ENCODE measurements around the gene LRRC57. TPM values are rescaled to one million over a fixed set of nuclear protein-coding genes. Genes with fewer than 3 reads are reported as not detected.

LRRC57 gene
- 15.0 TPM for total RNA-seq
- long read RNA-seq, transcript LRRC57-202 (6 exons, 2,384 nt): major isoform, 11 of 12 reads
- long read RNA-seq, partial matches to known transcripts: 0 of 12 reads
- long read RNA-seq, other reads (novel, unspliced or antisense): 1 of 12 reads

DNA sequence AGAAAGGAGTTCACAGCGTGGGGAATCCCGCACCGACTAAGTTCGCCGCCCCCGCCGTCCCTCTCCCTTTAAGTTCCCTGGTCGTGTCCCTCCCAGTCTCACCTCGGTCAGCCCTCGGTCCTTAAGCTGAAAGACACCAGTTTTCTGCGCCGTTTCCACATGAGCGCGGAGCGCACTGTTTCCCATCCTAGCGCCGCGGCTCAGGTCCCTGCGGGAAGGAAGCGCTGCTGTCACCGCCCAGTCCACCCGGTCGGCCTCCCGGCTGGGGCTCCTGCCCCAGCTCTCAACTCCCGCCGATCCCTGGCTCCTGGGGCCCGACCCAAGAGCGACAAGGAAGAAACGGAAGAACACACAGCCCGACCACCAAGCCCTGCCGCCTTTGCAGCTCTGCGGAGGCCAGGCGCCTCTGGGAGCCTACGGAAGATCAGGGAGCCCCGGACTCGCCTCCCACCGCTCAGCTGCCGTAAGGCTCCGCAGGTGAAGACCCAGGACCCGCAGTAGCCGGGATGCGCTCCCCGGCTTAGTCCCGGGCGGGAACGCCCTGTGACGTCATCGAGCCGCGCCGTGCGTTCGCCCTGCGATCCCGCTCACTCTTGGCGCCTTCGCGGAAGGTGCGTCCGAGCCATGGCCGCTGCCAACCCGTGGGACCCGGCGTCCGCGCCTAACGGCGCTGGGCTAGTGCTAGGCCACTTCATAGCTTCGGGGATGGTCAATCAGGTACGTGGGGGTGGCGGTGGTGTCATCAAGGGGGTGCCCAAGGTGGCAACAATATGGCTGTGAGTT is at the start of gene LRRC57, which contains the start of gene HAUS2:
LRRC57 (minus strand) TSS at position 545 of the 783 bp plus-strand sequence; CDS start at position 186, 359 bp downstream.
HAUS2 (plus strand) TSS at position 590 of the 783 bp plus-strand sequence; CDS start at position 625, 35 bp downstream.
- Histone ChIP-seq H3K27ac (replicated peaks) (peak within 1 kb of the TSS; percentile 95), H3K4me3 (peak within 1 kb of the TSS; percentile 100), H3K4me1 (peaks cover 42% of the 10 kb centered on the region), H3K27me3 (ENCODE audit: low read depth) (no peaks in the 10 kb centered on the region), H3K9me3 (replicated peaks) (no peaks in the 10 kb centered on the region), H3K36me3 (peaks cover 22% of the 10 kb centered on the region)
- DNase-seq: peak; percentile 91
- intact Hi-C loops (cut with micrococcal nuclease): loop anchor here (10.0 kb wide), 1 partner anchor 106 kb away; no protein-coding TSS in a partner anchor
- TF ChIP-seq, protein P1, sequence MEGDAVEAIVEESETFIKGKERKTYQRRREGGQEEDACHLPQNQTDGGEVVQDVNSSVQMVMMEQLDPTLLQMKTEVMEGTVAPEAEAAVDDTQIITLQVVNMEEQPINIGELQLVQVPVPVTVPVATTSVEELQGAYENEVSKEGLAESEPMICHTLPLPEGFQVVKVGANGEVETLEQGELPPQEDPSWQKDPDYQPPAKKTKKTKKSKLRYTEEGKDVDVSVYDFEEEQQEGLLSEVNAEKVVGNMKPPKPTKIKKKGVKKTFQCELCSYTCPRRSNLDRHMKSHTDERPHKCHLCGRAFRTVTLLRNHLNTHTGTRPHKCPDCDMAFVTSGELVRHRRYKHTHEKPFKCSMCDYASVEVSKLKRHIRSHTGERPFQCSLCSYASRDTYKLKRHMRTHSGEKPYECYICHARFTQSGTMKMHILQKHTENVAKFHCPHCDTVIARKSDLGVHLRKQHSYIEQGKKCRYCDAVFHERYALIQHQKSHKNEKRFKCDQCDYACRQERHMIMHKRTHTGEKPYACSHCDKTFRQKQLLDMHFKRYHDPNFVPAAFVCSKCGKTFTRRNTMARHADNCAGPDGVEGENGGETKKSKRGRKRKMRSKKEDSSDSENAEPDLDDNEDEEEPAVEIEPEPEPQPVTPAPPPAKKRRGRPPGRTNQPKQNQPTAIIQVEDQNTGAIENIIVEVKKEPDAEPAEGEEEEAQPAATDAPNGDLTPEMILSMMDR (IDR thresholded peaks at IDR 0.05; ENCODE audit: borderline replicate concordance): no peak

DNA sequence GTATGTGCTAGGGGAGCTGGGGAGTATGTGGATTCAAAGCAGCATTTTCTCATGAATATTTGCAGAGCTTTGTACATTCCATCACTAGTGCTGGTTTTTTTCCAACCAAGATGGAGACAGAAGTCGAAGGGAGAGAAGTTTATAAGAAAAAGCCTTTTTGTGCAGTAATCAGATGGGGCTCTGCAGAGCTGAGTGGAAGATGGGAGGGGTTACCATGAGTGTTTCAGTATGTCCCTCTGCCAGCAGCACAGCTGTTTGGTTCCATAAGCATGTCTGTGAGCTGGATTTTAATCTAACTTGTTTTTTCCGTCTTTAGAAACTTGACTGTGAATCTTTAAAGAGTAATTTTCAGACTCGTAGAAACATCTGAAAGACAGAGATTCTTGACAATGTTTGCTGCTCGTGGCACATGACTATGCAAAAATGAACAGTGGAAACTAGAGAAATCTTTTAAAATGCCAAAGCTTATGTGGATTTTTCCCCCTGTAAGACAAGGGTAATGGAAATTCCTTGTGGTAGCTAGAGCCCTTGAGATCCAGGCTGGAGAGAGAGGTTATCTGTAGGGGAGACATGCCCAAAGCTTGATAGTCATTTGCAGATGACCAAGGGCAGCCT is 47.1 kb upstream of the LRRC57 start:
- H3K36me3 ChIP-seq: no peaks in the 10 kb centered on the region
- peak overlapping the region; percentile 7 for H3K4me3 ChIP-seq
- no peak for DNase-seq
- H3K27ac ChIP-seq (replicated peaks): peak overlapping the region; percentile 81
- H3K9me3 ChIP-seq (replicated peaks): no peaks in the 10 kb centered on the region
- TF ChIP-seq, protein P1 (IDR thresholded peaks at IDR 0.05; ENCODE audit: borderline replicate concordance): no peak
- peaks cover 72% of the 10 kb centered on the region for H3K4me1 ChIP-seq
- intact Hi-C loops (cut with micrococcal nuclease): no loop called here
- no peaks in the 10 kb centered on the region for H3K27me3 ChIP-seq (ENCODE audit: low read depth)

DNA sequence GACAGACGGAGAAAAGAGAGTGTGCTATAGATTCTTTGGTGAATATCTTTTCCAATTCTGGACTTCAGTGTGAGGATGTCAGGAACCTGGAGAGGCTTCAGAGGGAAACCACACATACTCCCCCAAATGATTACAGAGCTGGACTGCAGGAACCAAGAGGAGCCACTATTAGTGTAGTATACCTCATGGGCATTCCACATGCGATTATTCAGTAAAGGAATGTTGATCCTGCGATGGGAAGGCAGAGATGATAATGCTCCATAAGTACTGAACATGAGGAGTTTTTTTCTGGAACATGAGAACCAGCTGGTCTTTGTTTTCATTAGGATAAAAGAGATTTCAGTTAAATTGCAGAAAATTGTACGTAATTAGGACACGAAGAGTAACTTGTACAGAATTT is 45.5 kb upstream of the LRRC57 start:
- peaks cover 65% of the 10 kb centered on the region for H3K4me1 ChIP-seq
- intact Hi-C loops (cut with micrococcal nuclease): no loop called here
- no peak overlapping the region for H3K4me3 ChIP-seq
- no peaks in the 10 kb centered on the region for H3K36me3 ChIP-seq
- TF ChIP-seq, protein P1 (IDR thresholded peaks at IDR 0.05; ENCODE audit: borderline replicate concordance): no peak
- no peaks in the 10 kb centered on the region for H3K9me3 ChIP-seq (replicated peaks)
- H3K27me3 ChIP-seq (ENCODE audit: low read depth): no peaks in the 10 kb centered on the region
- DNase-seq: no peak
- H3K27ac ChIP-seq (replicated peaks): peak overlapping the region; percentile 81

DNA sequence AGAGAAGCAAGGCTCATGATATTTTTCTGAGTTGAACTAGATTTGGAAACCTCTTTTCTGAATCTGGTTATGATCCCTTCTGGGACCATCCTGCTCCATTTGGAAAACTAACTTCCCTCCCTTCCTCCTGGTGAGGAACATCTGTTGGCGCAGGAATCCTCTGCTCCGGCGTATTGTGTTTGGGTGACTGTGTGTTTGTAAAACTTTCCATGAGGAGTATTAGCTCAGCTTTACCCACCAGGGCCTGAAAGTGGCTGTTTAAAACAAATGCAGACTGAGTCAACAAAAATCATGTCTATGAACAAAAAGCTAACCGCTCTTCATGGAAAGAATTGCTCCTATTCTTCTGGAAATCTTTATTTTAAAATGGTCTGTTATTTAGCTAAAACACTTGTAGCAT is 44.5 kb upstream of the LRRC57 start:
- peak; percentile 41 for DNase-seq
- peaks cover 75% of the 10 kb centered on the region for H3K4me1 ChIP-seq
- peak overlapping the region; percentile 81 for H3K27ac ChIP-seq (replicated peaks)
- TF ChIP-seq, protein P1 (IDR thresholded peaks at IDR 0.05; ENCODE audit: borderline replicate concordance): no peak
- intact Hi-C loops (cut with micrococcal nuclease): no loop called here
- H3K4me3 ChIP-seq: peak overlapping the region; percentile 0
- H3K9me3 ChIP-seq (replicated peaks): no peaks in the 10 kb centered on the region
- no peaks in the 10 kb centered on the region for H3K27me3 ChIP-seq (ENCODE audit: low read depth)
- H3K36me3 ChIP-seq: no peaks in the 10 kb centered on the region

DNA sequence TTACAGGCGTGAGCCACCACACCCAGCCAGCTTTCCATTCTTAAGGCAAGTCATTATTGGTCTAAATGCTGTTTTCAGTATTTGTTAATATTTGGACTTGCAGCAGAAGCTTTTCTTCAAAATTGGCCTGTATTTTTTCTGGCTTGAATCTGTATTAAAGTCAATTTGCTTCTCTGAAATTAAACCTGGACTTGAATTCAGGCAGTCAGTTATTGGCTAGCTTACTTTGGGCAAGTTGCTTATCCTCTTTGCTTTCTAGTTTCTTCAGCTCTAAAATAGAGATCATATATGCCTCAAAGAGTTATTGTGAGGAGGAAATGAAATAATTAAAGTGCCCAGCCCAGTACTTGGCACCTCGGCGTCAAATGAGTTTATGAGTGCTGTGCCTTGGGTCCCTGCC is 44.1 kb upstream of the LRRC57 start:
- no peak for DNase-seq
- intact Hi-C loops (cut with micrococcal nuclease): no loop called here
- TF ChIP-seq, protein P1 (IDR thresholded peaks at IDR 0.05; ENCODE audit: borderline replicate concordance): no peak
- Histone ChIP-seq H3K27ac (replicated peaks) (peak overlapping the region; percentile 81), H3K9me3 (replicated peaks) (no peaks in the 10 kb centered on the region), H3K27me3 (ENCODE audit: low read depth) (no peaks in the 10 kb centered on the region), H3K4me1 (peaks cover 79% of the 10 kb centered on the region), H3K36me3 (no peaks in the 10 kb centered on the region), H3K4me3 (no peak overlapping the region)
